Measurements from ENCODE around the gene ROR1.

Gene ROR1

DNA sequence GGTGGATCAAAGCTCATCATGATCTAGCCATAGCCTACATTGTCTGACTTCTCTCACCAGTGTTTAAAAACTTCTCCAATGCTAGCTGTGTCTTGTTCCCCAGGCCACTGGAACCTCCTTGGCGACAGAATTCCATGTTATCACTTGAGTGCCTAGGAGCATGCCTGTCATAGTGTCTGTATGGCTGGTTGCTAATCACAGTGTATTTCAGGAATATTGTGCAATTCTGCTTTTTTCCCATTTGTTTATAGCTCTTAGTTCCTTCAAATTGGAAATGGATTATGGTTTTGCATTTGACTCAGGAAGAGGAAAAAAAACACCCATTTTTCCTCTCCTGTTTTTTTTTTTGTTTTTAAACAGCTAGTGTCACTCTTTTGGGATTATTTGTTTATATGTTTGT is 25.5 kb downstream of the ROR1 start:
- no peak for TF ChIP-seq EZH2phosphoT487 (IDR thresholded peaks at IDR 0.05; ENCODE audit: low read length)
- TF ChIP-seq, protein P1, sequence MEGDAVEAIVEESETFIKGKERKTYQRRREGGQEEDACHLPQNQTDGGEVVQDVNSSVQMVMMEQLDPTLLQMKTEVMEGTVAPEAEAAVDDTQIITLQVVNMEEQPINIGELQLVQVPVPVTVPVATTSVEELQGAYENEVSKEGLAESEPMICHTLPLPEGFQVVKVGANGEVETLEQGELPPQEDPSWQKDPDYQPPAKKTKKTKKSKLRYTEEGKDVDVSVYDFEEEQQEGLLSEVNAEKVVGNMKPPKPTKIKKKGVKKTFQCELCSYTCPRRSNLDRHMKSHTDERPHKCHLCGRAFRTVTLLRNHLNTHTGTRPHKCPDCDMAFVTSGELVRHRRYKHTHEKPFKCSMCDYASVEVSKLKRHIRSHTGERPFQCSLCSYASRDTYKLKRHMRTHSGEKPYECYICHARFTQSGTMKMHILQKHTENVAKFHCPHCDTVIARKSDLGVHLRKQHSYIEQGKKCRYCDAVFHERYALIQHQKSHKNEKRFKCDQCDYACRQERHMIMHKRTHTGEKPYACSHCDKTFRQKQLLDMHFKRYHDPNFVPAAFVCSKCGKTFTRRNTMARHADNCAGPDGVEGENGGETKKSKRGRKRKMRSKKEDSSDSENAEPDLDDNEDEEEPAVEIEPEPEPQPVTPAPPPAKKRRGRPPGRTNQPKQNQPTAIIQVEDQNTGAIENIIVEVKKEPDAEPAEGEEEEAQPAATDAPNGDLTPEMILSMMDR (IDR thresholded peaks at IDR 0.05; ENCODE audit: low read length) = no peak
- TF ChIP-seq EZH2 (optimal IDR thresholded peaks at IDR 0.05; ENCODE audit: low read depth, low read length) = no peak
- Histone ChIP-seq H3K27ac (ENCODE audit: low read length) (no peak overlapping the region), H3K9me3 (replicated peaks; ENCODE audit: insufficient read depth, low read length) (no peaks in the 10 kb centered on the region), H3F3A (ENCODE audit: insufficient read depth, low read length) (no peaks in the 10 kb centered on the region), H2AFZ (ENCODE audit: low read length) (no peak overlapping the region), H3K9ac (ENCODE audit: low read length) (no peak overlapping the region), H3K4me3 (ENCODE audit: low read length) (no peak overlapping the region), H3K36me3 (replicated peaks; ENCODE audit: insufficient read depth, low read length) (no peaks in the 10 kb centered on the region), H3K9me2 (replicated peaks; ENCODE audit: insufficient read depth, low read length) (no peaks in the 10 kb centered on the region), H3K4me1 (ENCODE audit: low read length) (no peaks in the 10 kb centered on the region), H3K27me3 (replicated peaks; ENCODE audit: insufficient read depth, low read length) (no peaks in the 10 kb centered on the region), H3K4me2 (ENCODE audit: low read depth, low read length) (no peak overlapping the region), H3K79me2 (ENCODE audit: low read length) (no peaks in the 10 kb centered on the region), H4K20me1 (ENCODE audit: insufficient read depth, low read length) (no peaks in the 10 kb centered on the region)
- DNase-seq = no peak

DNA sequence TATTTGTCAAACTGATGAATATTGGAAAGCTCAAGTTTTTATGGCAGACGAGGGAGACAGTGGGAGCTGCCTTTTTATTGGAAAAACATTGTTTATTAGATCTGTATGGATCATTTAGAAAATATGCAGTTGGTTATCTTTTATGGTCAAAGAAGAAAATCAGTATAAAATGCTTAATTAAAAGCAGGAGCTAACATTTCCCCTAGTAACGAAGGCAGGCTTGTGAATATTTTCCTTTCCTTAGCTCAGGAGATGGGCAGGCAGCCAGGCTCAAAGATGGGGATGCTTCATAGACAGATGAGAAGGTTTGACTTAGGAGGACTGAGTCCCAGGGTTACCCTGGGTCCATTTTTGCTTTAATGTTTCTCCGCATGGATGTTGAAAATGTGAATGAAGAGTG is 26.0 kb downstream of the ROR1 start:
- H3K36me3 ChIP-seq (replicated peaks; ENCODE audit: insufficient read depth, low read length) = no peaks in the 10 kb centered on the region
- TF ChIP-seq, protein P1 (IDR thresholded peaks at IDR 0.05; ENCODE audit: low read length) = no peak
- TF ChIP-seq EZH2phosphoT487 (IDR thresholded peaks at IDR 0.05; ENCODE audit: low read length) = no peak
- TF ChIP-seq EZH2 (optimal IDR thresholded peaks at IDR 0.05; ENCODE audit: low read depth, low read length) = no peak
- H3K27ac ChIP-seq (ENCODE audit: low read length) = no peak overlapping the region
- no peaks in the 10 kb centered on the region for H3K27me3 ChIP-seq (replicated peaks; ENCODE audit: insufficient read depth, low read length)
- H3K9me2 ChIP-seq (replicated peaks; ENCODE audit: insufficient read depth, low read length) = no peaks in the 10 kb centered on the region
- H3K4me2 ChIP-seq (ENCODE audit: low read depth, low read length) = no peak overlapping the region
- no peaks in the 10 kb centered on the region for H3K4me1 ChIP-seq (ENCODE audit: low read length)
- H4K20me1 ChIP-seq (ENCODE audit: insufficient read depth, low read length) = no peaks in the 10 kb centered on the region
- DNase-seq = no peak
- H2AFZ ChIP-seq (ENCODE audit: low read length) = no peak overlapping the region
- H3K9me3 ChIP-seq (replicated peaks; ENCODE audit: insufficient read depth, low read length) = no peaks in the 10 kb centered on the region
- H3F3A ChIP-seq (ENCODE audit: insufficient read depth, low read length) = no peaks in the 10 kb centered on the region
- no peaks in the 10 kb centered on the region for H3K79me2 ChIP-seq (ENCODE audit: low read length)
- H3K4me3 ChIP-seq (ENCODE audit: low read length) = no peak overlapping the region
- no peak overlapping the region for H3K9ac ChIP-seq (ENCODE audit: low read length)

DNA sequence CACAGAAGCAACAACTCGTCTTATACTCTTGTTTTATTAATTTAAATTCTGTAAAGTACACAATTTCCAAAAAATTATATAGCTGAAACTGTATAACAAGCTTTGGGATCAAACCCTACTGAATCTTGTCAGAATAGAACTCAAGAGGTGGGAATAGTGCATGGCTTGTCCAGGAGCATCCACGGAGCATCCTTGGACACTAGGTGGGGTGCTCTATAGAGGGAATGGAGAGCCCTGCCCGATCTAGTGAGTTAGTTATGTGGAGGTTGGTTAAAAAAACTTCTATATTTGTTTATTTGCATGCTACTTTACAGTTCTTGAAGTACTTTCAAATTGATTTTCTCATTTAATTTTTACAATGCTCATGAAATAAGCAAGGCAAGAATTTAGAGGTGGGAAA is 28.3 kb downstream of the ROR1 start:
- Histone ChIP-seq H4K20me1 (ENCODE audit: insufficient read depth, low read length) (no peaks in the 10 kb centered on the region), H2AFZ (ENCODE audit: low read length) (no peak overlapping the region), H3K36me3 (replicated peaks; ENCODE audit: insufficient read depth, low read length) (no peaks in the 10 kb centered on the region), H3K79me2 (ENCODE audit: low read length) (no peaks in the 10 kb centered on the region), H3K4me3 (ENCODE audit: low read length) (no peak overlapping the region), H3K9me2 (replicated peaks; ENCODE audit: insufficient read depth, low read length) (no peaks in the 10 kb centered on the region), H3K4me1 (ENCODE audit: low read length) (no peaks in the 10 kb centered on the region), H3K27me3 (replicated peaks; ENCODE audit: insufficient read depth, low read length) (no peaks in the 10 kb centered on the region), H3K27ac (ENCODE audit: low read length) (no peak overlapping the region), H3K9ac (ENCODE audit: low read length) (no peak overlapping the region), H3K4me2 (ENCODE audit: low read depth, low read length) (no peak overlapping the region), H3K9me3 (replicated peaks; ENCODE audit: insufficient read depth, low read length) (no peaks in the 10 kb centered on the region), H3F3A (ENCODE audit: insufficient read depth, low read length) (no peaks in the 10 kb centered on the region)
- TF ChIP-seq EZH2 (optimal IDR thresholded peaks at IDR 0.05; ENCODE audit: low read depth, low read length) = no peak
- TF ChIP-seq, protein P1 (IDR thresholded peaks at IDR 0.05; ENCODE audit: low read length) = no peak
- TF ChIP-seq EZH2phosphoT487 (IDR thresholded peaks at IDR 0.05; ENCODE audit: low read length) = no peak
- no peak for DNase-seq
